Measurements from ENCODE around the gene ADGRG3.
"Not testable (repeated sequence)": the region's sequence is repeated elsewhere in the genome, so short reads cannot be mapped to it uniquely, and the experiment has no call there.

ADGRG3 gene

GRCh38 chr16:57727610-57728009, 59.5 kb downstream of the ADGRG3 start:
- TF ChIP-seq EZH2phosphoT487 (IDR thresholded peaks at IDR 0.05; ENCODE audit: low read length) (no peak), CTCF (IDR thresholded peaks at IDR 0.05; ENCODE audit: low read length) (no peak), EZH2 (optimal IDR thresholded peaks at IDR 0.05; ENCODE audit: low read depth, low read length) (no peak)
- Histone ChIP-seq H3F3A (ENCODE audit: insufficient read depth, low read length) (no peaks in the 10 kb centered on the region), H3K36me3 (replicated peaks; ENCODE audit: insufficient read depth, low read length) (no peaks in the 10 kb centered on the region), H2AFZ (ENCODE audit: low read length) (no peak overlapping the region), H3K9me2 (replicated peaks; ENCODE audit: insufficient read depth, low read length) (no peaks in the 10 kb centered on the region), H3K79me2 (ENCODE audit: low read length) (no peaks in the 10 kb centered on the region), H3K4me2 (ENCODE audit: low read depth, low read length) (no peak overlapping the region), H3K27ac (ENCODE audit: low read length) (no peak overlapping the region), H3K4me1 (ENCODE audit: low read length) (no peaks in the 10 kb centered on the region), H4K20me1 (ENCODE audit: insufficient read depth, low read length) (no peaks in the 10 kb centered on the region), H3K4me3 (ENCODE audit: low read length) (no peak overlapping the region), H3K27me3 (replicated peaks; ENCODE audit: insufficient read depth, low read length) (peaks cover 17% of the 10 kb centered on the region; the same call in 1 of the 2 replicates), H3K9ac (ENCODE audit: low read length) (no peak overlapping the region), H3K9me3 (replicated peaks; ENCODE audit: insufficient read depth, low read length) (no peaks in the 10 kb centered on the region)
- no peak for DNase-seq

GRCh38 chr16:57728336-57729181, 60.5 kb downstream of the ADGRG3 start:
- TF ChIP-seq EZH2 (optimal IDR thresholded peaks at IDR 0.05; ENCODE audit: low read depth, low read length) = no peak
- TF ChIP-seq EZH2phosphoT487 (IDR thresholded peaks at IDR 0.05; ENCODE audit: low read length) = no peak
- TF ChIP-seq CTCF (IDR thresholded peaks at IDR 0.05; ENCODE audit: low read length) = no peak
- no peaks in the 10 kb centered on the region for H3K4me1 ChIP-seq (ENCODE audit: low read length)
- no peaks in the 10 kb centered on the region for H4K20me1 ChIP-seq (ENCODE audit: insufficient read depth, low read length)
- H3K79me2 ChIP-seq (ENCODE audit: low read length) = no peaks in the 10 kb centered on the region
- no peak overlapping the region for H3K4me3 ChIP-seq (ENCODE audit: low read length)
- no peak overlapping the region for H3K27ac ChIP-seq (ENCODE audit: low read length)
- no peaks in the 10 kb centered on the region for H3K9me2 ChIP-seq (replicated peaks; ENCODE audit: insufficient read depth, low read length)
- H3K4me2 ChIP-seq (ENCODE audit: low read depth, low read length) = no peak overlapping the region
- H3K9ac ChIP-seq (ENCODE audit: low read length) = no peak overlapping the region
- H2AFZ ChIP-seq (ENCODE audit: low read length) = no peak overlapping the region
- H3K36me3 ChIP-seq (replicated peaks; ENCODE audit: insufficient read depth, low read length) = no peaks in the 10 kb centered on the region
- H3K27me3 ChIP-seq (replicated peaks; ENCODE audit: insufficient read depth, low read length) = peaks cover 17% of the 10 kb centered on the region; the same call in 1 of the 2 replicates
- DNase-seq = no peak
- H3K9me3 ChIP-seq (replicated peaks; ENCODE audit: insufficient read depth, low read length) = no peaks in the 10 kb centered on the region
- H3F3A ChIP-seq (ENCODE audit: insufficient read depth, low read length) = no peaks in the 10 kb centered on the region

GRCh38 chr16:57729182-57729484, 61.0 kb downstream of the ADGRG3 start:
- Histone ChIP-seq H2AFZ (ENCODE audit: low read length) (no peak overlapping the region), H3K4me1 (ENCODE audit: low read length) (no peaks in the 10 kb centered on the region), H3K79me2 (ENCODE audit: low read length) (no peaks in the 10 kb centered on the region), H3K9ac (ENCODE audit: low read length) (no peak overlapping the region), H3K27ac (ENCODE audit: low read length) (no peak overlapping the region), H3K4me2 (ENCODE audit: low read depth, low read length) (no peak overlapping the region), H3F3A (ENCODE audit: insufficient read depth, low read length) (no peaks in the 10 kb centered on the region), H3K27me3 (replicated peaks; ENCODE audit: insufficient read depth, low read length) (peaks cover 17% of the 10 kb centered on the region; the same call in 1 of the 2 replicates), H4K20me1 (ENCODE audit: insufficient read depth, low read length) (no peaks in the 10 kb centered on the region), H3K9me3 (replicated peaks; ENCODE audit: insufficient read depth, low read length) (no peaks in the 10 kb centered on the region), H3K4me3 (ENCODE audit: low read length) (no peak overlapping the region), H3K36me3 (replicated peaks; ENCODE audit: insufficient read depth, low read length) (no peaks in the 10 kb centered on the region), H3K9me2 (replicated peaks; ENCODE audit: insufficient read depth, low read length) (no peaks in the 10 kb centered on the region)
- no peak for TF ChIP-seq CTCF (IDR thresholded peaks at IDR 0.05; ENCODE audit: low read length)
- no peak for DNase-seq

DNA sequence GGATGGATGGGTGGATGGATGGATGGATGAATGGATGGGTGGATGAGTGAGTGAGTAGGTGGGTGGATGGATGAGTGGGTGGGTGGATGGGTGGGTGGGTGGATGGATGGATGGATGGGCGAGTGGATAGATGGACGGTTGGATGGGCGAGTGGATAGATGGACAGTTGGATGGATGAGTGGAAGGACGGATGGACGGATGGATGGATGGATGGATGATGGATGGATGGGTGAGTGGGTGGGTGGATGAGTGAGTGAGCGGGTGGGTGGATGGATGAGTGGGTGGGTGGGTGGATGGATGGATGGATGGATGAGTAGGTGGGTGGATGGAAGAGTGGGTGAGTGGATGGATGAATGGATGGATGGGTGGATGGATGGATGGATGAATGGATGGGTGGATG, 61.7 kb downstream of the ADGRG3 start:
- not testable (repeated sequence) for DNase-seq
- peaks cover 14% of the 10 kb centered on the region; the same call in 1 of the 2 replicates for H3K27me3 ChIP-seq (replicated peaks; ENCODE audit: insufficient read depth, low read length)

More for the DNA sequence above, 61.7 kb downstream of the ADGRG3 start:
- not testable (repeated sequence) for H3K4me1 ChIP-seq (ENCODE audit: low read length); H3K4me3 ChIP-seq (ENCODE audit: low read length); H4K20me1 ChIP-seq (ENCODE audit: insufficient read depth, low read length); H3K79me2 ChIP-seq (ENCODE audit: low read length); H3F3A ChIP-seq (ENCODE audit: insufficient read depth, low read length); H3K9me3 ChIP-seq (replicated peaks; ENCODE audit: insufficient read depth, low read length); H2AFZ ChIP-seq (ENCODE audit: low read length); H3K9ac ChIP-seq (ENCODE audit: low read length); H3K27ac ChIP-seq (ENCODE audit: low read length); H3K36me3 ChIP-seq (replicated peaks; ENCODE audit: insufficient read depth, low read length); H3K4me2 ChIP-seq (ENCODE audit: low read depth, low read length); H3K9me2 ChIP-seq (replicated peaks; ENCODE audit: insufficient read depth, low read length)

Measured in MM.1S (cell line).